A549 treated with Mapracorat at 1 μM for 4 hours (cell line): ENCODE results near the gene FCHSD2. TPM values are rescaled to one million over a fixed set of nuclear protein-coding genes. Genes with fewer than 3 reads are reported as not detected.

ENCODE experiments used
- total RNA-seq: library from RNA; stranded (reverse); fragments of 200-300 nt; extraction: Qiagen RNA extraction; gene quantifications from 5 replicates; pipeline ENCODE4 v1.2.3, GENCODE V29; 2022

Gene FCHSD2
- total RNA-seq, result 8.4 to 13.0 TPM (median 9.9 TPM) in 5 replicates

DNA sequence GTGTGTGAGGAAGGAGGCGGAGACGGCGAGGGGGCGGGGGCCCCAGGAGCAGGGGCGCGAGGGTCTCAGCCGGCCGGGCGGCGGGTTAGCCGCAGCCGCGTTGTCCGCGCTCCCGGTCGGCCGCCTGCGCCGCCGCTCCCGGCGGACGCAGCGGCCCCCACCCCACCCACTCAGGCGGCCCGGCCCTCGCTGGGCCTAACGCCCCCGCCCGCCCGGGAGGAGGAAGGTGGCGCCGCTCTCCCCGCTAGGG, at the start of gene FCHSD2:
Gene FCHSD2, minus strand, starts transcription at position 191 of the 250 bp plus-strand sequence. CDS start 441 bp downstream, outside the sequence.

DNA sequence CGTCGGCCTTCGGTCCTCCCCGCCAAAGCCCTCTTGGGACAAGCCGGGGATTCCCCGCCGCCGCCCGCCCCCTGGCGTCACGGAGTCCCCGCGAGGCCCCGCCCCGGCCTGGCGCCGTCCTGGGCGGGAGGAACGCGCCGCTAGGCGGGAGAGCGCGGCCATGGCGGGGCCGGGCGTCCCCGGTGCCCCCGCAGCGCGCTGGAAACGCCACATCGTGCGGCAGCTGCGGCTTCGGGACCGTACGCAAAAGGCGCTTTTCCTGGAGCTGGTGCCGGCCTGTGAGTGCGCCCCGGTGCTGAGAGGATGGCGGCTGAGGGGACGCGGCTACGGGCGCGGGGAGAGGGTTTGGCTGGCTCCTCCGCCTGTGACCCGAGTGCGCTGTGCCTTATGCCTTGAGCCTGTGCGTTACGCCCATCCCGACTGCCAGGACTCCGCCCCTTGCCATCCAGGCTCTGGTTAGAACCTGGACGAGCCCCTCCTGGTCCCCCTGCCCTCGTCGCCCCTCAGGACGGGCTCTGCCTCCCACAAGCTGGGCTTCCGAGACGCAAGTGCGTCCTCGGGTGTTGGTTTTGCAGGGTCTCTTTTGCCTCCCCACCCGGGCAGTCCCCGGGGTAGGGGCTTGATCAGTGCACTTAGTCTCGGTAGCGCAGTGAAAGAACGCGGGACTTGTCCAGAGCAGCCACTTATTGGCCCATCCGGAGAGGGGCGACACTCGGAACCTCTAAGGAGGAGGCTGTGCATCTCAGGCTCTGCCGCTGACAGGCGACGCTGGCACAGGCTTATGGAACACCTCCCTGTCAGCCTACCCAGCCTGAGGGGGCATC, 327.6 kb downstream of the FCHSD2 start, which contains the start of gene ATG16L2:
Gene ATG16L2, plus strand, starts transcription at position 126 of the 824 bp plus-strand sequence. Its CDS starts 35 bp downstream, at position 161.

DNA sequence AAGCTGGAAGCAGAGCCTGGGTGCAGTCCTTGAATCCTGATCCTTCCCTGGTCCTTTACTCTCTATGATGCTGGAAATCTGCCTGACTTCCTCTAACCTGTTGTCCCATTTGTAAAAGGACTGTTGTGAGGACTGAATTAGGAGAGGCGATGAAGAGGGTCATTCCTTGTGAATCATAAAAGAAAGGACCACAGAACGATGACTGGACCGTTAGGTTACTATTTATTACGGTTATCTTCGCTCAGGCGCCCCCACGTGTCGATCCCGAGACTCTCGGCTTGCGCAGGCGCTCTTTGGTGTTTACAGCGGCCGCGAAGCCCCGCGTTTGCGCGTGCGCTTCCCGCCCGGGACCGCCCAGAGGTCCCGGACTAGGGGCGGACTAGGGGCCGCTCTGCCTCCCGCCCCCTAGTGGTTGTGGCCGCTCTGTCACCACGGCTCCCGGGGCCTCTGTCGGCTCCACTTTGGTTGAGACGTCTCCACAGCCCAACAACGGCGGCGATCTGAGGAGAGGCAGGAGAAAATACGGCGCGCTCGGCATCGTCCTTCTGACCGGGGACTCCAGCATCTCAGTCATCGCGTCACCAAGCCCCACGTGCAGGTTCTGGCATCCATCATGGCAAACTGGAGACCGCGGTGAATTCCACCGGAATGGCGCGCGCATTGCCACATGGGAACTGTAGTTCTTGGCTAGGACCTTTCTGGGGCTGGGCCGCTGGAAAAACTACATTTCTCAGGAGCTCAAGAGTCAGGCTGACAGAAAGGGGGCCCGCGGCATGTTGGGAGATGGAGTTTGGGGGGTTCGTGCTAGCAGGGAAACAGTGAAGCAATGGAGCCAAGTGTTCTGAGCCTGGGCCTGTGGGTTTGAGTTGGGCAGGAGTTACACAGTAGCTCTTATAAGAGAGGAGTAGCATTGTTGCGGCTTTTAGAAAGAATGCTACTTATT, 348.4 kb downstream of the FCHSD2 start, which contains the start of gene STARD10:
Gene STARD10, minus strand, starts transcription at position 623 of the 943 bp plus-strand sequence. CDS start 12,866 bp downstream, outside the sequence.

Other genes starting within 250 kb of the FCHSD2 start
- gene P2RY2, start 76.0 kb upstream of the FCHSD2 start, total RNA-seq, result 8.6 to 13.0 TPM (median 11.6 TPM) in 5 replicates
- 3.8 to 7.6 TPM (median 6.2 TPM) in 5 replicates for gene P2RY6, start 130.0 kb upstream of the FCHSD2 start, total RNA-seq
- gene ARHGEF17, start 166.0 kb upstream of the FCHSD2 start, total RNA-seq, result 9.2 to 14.6 TPM (median 11.7 TPM) in 5 replicates
- 5.8 to 9.0 TPM (median 8.0 TPM) in 5 replicates for gene RELT, start 234.1 kb upstream of the FCHSD2 start, total RNA-seq